Activated CD8-positive, alpha-beta memory T cell treated with anti-CD3 and anti-CD28 coated beads, Interleukin-2, amount 50 U/mL, for 24 hours (primary cell): ENCODE measurements around the gene NCLN.
"Not testable (repeated sequence)": the region's sequence is repeated elsewhere in the genome, so short reads cannot be mapped to it uniquely, and the experiment has no call there.

Experiments
- DNase-seq: peaks from one replicate; pipeline ENCODE4 v3.0.0-alpha.2; 2020; ENCODE audit errors: extremely low read depth

Gene NCLN

GRCh38 chr19:3225169-3225485 lies 39.4 kb downstream of the NCLN start:
- DNase-seq = no peak

DNA sequence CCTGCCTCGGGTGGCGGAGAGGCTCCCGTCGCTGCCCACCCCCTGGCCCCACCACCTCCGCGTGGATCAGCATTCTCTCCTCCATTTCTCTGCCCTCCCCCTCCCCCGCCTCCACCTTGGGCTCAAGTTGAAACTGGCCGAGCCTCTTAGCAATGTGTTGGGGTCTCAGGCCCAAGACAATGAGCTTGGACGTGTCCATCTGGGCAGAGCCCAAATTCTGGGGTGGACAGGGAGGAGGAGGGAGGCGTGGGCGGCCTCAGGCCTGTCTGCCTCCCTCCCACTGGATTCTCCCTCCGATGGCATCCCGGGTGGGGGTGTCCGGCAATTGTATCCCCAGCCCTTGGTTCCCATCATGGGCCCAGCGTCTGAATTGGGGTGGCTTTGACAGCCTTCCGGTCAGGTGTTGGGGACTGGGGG lies 40.0 kb downstream of the NCLN start:
- DNase-seq = no peak

DNA sequence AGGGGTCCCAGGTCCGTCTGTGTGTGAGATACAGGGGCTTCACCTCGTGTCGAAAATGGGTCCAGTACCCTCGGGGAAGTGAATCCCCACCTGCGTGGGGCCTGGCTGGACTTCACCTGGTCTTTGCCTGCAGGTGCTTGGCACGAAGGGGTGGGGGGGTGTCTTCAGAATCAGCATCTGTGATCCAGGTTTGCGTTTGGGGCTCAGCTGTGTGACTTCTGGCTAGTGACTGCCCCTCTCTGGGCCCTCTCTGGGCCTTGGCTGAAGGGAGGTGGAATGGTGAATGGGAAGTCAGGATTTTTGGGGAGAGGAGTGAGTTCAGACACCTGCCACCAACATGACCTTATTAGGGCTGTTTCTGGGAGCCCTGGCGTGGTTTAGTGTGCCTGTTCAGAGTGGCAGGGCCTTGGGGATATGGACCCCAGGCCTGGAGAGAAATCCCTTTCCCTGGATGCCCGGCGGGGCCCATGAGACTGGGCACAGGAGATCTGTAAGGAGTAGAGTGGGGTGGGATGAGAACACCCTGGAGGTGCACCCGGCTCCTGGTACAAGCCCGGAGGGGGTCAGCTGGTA lies 41.4 kb downstream of the NCLN start:
- no peak for DNase-seq

- no peak for DNase-seq
These were observed 43.6 kb downstream of the NCLN start for GRCh38 chr19:3229346-3229743.

DNA sequence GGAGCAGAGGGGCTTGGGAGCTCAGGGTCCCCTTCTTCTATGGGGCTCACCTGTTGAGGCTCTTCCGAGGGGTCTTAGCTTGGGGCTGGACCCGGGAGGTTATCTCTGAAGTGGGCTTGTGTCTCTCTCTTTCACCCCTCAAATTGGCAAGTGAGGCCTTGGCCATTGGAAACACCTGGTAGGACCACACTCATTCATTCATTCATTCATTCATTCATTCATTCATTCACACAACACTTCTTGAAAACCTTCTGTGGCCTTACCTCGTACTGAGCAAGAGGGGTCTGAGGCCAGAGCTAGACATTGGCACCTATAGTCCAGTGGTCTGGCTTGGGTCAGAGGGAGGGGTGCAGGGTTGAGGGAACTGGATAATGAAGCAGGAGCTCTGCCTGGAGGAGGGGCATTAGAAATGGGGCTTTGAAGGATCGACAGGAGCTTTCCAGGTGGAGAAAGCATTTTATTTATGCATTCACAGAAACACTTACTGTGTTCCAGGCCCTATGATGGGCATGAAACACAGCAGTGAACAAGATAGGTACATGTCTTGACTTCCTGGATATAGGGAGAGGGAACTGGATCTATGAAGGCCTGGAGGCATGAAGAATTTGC lies 44.3 kb downstream of the NCLN start:
- no peak for DNase-seq

DNA sequence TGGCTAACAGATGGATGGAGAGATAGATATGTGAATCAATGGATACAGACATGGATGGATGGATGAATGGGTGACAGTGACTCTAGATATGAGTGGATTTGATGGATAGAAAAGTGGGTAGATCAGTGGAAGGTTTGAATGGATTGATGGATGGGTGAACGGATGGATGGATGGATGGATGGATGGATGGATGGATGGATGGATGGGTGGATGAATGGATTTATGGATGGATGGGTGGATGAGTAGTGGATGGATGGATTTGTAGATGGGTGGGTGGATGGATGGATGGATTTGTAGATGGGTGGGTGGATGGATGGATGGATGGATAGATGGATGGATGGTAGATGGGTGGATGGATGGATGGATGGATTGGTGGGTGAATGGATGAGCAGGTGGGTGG lies 45.6 kb downstream of the NCLN start:
- no peak for DNase-seq

DNA sequence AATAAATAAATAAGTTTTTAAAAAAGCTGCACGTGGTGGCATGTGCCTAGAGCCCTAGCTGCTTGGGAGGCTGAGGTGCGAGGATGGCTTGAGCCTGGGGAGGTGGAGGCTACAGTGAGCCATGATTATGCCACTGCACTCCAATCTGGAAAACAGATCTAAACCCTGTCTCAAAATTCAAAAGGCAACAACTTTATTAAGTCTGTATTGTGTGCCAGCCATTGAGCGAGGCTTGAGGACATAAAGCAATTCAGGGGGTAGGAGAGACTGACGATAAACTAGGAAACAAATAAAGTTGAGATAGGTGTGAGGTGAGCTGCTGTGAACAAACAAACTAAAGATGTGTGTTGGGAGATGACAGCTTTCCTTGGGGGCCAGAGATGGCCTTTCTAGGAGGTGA lies 47.4 kb downstream of the NCLN start:
- DNase-seq = no peak

DNA sequence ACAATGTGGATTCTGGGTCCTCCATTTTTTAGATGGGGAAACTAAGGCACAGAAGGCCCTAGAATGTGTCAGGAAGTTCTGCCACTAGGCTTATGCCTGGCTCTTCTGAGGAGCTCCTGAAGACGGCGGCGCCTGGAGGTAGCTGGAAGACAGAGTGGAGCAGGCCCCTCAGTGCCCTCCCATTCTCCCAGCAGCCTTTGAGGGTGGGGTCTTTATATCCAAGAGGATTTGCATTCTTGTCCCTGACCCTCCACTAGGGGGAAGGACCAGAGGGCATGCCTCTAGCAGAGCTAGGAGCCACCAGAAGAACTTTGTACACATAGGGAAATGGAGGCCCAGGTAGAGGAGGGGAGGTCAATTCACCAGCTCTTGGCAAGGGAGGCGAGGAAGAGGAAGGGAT lies 48.1 kb downstream of the NCLN start:
- DNase-seq = no peak

DNA sequence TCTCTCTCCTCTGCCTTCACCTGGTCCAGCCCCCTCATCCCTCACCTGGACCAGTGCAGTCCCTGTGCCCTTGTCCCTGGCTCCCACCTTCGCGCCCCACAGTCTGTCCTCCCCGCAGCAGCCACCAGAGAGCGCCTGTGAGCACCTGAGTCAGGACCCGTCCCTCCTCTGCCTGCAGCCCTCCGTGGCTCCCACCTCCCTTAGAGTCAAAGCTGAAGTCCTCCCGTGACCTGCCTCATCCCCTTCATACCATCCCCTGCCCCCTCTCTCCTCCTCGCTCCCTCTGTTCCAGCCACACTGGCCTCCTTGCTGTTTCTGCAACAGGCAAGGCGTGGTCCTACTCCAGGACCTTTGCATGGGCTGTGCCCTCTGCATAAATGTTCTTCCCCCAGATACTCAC lies 49.1 kb downstream of the NCLN start:
- no peak for DNase-seq

DNA sequence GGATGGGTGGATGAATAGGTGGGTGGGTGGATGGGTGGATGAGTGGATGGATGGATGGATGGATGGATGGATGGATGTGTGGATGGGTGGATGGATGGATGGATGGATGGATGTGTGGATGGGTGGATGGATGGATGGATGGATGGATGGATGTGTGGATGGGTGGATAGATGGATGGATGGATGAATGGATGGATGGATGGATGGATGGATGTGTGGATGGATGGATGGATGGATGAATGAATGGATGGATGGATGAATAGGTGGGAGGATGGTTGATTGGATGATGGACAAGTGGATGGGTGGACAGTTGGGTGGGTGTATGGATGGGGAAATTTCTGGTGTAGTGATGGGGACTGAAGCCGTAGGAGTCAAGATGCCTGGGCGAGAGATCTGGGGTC lies 49.9 kb downstream of the NCLN start:
- not testable (repeated sequence) for DNase-seq

DNA sequence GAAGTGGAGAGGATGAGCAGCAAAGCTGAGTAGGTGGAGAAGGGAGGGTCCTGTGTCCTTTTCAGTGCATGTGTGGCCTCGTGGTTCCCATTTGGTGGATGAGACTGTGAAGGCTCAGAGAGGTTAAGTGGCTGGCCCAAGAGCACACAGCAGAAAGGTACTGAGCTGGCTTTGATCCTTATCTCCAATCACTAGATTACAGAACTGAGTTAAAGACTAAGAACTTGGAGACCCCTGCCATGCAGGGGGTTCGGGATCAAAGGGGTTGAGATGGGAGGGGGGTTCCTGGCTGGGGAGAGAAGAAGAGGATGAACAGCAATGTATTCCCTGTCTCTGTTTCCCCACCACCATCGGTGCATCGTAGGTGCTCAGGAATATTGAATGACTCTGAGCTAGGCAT lies 50.5 kb downstream of the NCLN start:
- DNase-seq = no peak

DNA sequence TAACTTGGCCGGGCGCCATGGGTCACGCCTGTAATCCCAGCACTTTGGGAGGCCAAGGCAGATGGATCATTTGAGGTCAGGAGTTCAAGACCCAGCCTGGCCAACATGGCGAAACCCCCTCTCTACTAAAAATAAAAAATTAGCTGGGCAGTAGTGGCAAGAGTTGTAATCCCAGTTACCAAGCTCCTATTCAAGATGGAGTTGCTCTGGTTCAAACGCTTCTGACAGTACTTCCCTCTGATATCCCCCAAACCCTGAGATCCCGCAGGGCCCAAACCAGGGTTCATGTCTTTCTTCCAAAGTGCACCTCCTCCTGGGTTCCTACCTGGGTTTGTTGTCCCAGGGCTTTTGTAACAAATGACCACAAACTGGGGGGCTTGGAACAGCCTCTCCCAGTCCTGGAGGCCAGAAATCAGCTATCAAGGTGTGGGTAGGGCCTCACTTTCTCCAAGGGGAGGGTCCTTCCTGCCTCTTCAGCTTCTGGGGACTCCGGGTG lies 52.4 kb downstream of the NCLN start:
- DNase-seq = no peak

GRCh38 chr19:3239367-3239766 lies 53.6 kb downstream of the NCLN start:
- DNase-seq = no peak

DNA sequence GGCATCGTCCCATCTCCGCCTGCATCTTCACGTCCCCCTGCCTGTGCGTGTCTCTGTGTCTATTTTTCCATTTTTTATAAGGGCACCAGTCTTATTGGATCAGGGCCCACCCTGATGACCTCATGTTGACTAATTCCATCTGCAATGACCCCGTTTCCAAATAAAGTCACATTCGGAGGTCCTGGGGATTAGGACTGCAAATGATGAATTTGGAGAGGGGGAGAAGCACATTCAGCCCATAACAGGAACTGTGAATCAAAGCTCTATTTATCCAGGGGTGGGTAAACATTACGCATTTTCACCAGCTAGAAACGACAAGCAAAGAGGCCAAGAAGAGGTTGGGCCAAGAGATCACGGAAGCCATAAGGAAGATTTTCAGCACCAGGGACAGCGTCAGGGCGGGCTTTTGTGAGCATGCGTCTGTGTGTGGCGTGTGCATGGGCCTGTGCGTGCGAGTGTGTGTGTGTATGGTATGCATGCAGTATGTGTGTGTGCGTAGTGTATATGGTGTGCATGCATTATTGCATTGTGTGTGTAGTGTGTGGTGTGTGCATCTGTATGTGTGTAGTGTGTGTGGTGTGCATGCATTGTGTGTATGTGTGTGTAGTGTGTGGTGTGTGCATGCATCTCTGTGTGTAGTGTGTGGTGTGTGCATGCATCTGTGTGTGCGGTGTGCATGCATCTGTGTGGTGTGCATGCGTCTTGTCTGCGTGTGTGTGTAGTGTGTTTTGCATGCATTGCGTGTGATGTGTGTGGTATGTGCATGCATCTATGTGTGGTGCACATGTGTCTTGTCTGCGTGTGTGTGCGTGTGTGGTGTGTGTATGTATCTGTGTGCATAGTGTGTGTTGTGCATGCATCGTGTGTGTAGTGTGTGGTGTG lies 58.3 kb downstream of the NCLN start:
- DNase-seq = no peak

- no peak for DNase-seq
These were observed 59.3 kb downstream of the NCLN start for GRCh38 chr19:3245050-3245449.

DNA sequence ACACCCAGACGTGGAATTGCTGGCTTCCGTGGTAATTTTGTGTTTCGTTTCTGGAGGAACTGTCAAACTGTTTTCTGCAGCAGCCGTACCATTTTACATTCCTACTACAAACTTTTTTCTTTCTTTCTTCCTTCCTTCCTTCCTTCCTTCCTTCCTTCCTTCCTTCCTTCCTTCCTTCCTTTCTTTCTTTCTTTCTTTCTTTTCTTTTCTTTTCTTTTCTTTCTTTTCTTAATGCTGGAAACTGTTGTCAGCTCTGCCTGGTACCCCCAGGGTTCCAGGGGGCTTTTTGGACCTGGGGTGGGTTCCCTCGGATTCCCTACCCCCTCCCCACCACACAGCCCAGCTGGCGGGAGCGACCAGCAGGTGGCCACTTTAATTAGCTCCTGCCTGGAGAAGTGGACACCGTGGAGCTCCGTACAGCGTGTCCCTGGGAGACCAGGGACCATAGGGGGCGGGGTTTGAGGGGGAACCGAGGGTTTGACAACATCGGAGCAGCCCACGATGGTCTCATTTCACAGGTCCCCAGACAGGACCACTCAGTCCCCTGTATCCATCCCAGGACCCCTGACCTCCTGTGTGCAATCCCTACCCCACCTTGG lies 63.1 kb downstream of the NCLN start:
- no peak for DNase-seq

DNA sequence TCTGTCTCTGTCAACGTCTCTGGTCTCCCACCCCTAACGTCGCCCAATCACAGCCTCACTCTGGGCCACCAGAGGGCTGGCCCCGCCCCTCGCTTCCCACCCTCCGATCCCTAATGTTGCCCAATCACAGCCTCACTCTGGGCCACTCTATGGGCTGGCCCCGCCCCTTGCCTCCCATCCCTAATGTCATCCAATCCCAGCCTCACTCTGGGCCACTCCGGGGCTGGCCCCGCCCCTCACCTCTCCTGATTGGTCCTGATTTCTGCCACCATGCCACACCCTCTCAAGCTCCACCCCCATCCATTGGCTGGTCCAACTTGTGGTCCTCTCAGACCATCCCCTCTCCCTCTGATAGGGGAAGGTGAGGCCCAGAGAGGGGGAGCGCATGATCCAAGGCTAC lies 63.7 kb downstream of the NCLN start:
- no peak for DNase-seq

- DNase-seq = no peak
These were observed 64.9 kb downstream of the NCLN start for GRCh38 chr19:3250675-3251074.

DNA sequence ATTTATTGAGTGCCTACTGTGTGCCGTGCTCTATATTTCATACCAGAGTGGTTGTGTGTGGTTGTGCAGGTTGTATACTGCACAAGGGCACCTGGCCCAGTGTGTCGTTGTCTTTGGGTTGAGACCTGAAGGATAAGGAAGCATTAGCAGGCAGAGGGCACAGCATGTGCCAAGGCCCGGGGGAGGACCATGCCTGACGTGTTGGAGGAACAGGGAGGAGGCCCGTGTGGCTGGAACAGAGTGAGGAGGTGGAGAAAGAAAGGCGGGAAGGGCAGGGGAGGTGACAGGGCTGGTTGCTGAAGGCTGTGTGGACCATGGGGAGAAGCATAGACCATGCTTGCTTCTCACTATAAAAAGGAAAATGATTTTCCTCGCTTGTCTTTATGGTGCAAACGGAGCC lies 65.5 kb downstream of the NCLN start:
- no peak for DNase-seq

DNA sequence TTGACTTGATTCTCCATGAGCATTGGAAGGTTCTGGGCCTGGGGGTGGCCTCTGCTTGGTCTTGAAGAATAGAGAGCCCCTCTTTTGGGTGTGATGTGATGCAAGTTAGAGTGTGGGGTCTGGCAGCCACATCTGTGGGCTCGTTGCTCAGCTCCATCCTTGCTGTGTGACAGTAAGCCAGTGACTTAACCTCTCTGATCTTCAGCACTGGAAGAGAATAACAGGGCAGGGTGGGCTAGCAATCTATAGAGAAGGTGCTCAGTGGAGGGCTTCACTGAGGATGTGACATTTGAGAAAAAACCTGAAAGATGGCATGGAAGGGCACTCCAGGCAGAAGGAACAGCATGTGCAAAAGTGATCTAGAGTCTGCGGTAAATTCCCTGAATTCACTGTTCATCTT lies 66.9 kb downstream of the NCLN start:
- DNase-seq = no peak

GRCh38 chr19:3253270-3253669 lies 67.5 kb downstream of the NCLN start:
- DNase-seq = no peak

GRCh38 chr19:3254520-3254919 lies 68.8 kb downstream of the NCLN start:
- DNase-seq = no peak

DNA sequence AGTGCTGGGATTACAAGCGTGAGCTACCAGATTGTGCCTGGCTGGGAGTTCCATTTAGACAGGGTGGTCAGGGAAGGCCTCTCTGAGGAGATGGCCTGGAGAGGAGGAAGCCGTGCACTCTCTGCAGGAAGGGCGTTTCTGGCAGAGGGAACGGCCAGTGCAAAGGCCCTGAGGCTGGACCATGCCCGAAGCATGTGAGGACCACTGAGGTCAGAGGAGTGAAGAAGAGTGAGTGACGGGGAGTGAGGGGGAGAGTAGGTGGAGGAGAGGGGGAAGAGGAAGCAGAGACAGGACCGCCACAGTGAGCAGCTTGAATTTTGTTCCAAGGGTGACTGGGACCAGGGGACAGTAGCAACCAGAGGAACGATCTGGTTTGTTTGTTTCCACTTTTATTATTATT lies 71.3 kb downstream of the NCLN start:
- no peak for DNase-seq
